A204.1 (cell line): ENCODE data around the gene APOB.

Experiments
- FAIRE-seq: peaks from 2 replicates; lab custom pipeline; 2012; peaks lifted over from hg19 to GRCh38; lab: Jason Lieb, UNC

The APOB gene

DNA sequence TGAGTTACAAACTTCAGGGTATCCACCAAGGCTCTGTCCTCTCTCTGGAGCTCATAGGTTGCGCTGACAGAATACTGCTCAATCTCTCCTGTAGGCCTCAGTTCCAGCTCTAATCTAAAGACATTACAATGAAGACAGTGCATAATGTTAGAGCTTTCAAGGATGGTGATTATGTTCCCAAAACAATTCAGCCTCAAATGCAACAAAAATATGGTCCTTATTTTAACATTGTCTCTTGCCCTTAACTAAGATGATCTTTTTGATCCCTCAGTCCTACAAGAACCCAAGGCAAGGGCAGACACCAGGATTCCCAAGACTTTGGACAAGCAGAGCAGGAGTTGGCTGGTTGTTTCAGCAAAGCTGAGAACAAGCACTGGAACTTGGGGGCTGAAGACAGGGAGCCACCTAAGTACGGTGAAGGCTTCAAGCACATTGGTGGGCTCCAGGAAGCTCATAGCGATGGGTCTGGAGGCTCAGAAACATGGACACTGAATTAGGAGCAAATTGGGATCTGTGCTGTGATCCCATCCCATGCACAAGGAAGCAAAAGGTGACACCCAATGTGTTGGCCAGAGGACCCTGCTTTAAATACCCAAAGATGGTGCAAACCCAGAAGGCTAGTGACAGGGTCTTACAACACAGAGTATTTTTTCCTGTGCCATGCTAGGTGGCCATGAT, 24.7 kb downstream of the APOB start:
- FAIRE-seq, result no peak

DNA sequence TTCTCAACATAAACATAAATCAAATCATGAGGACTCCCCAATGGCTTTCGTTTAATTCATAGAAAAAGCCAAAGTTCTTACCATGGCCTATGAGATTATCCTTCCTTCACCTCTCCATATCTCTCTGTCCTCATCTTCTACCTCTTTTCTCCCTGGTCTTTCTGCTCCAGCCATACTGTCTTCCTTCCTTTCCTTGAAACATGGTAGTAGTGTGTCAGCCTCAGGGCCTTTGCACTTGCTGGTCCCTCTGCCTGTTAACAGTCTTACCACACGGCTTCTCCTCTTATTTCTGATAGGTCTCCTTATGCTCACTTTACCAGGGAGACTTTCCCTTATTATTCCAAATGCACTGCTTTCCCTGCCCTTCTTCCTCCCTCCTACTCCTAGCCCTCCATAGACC, 25.6 kb downstream of the APOB start:
- no peak for FAIRE-seq

GRCh38 chr2:21017748-21018276, 26.1 kb downstream of the APOB start:
- no peak for FAIRE-seq

- FAIRE-seq, result no peak
Observed at GRCh38 chr2:21015281-21015645, 28.6 kb downstream of the APOB start.

DNA sequence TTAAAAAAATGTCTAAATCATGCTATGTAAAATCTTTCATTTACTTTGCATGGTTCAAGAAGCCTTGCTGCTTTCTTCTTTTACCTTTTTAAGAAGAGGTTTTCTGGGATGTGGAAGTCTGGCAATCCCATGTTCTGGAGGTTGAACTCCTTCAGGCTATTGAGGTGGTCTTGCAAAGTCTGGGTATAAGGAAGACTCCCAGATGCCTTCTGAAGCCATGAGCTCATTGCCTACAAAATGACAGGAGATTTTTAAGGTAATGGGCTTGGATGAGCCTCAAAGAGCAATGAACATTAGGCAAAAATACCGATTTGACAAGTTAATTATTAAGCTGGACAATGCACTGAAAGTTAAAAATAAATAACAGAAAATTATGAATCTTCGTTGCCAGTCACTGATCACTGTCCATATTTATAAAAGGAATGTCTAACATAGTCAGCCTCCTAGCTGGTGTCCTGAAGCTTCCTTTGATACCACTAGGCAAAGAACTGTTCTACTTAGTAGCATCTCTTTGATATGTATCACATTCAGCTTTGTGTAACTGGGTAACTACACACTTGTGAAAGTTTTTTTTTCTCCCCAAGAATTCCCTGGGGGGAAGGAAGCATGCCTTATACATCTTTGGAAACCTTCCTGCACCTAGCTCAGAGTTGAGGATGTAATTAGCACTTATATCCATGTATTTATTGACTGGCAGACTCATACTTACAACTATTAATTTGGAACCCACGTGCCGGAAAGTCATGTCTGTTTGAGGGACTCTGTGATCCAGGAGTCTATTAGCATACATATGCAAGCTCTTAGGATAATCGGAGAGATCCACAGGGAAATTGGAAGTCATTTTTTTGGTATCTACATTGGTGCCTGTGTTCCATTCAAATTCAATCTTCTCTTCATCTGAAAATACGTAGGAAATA, 29.3 kb downstream of the APOB start:
- FAIRE-seq, result no peak

GRCh38 chr2:21013043-21013816, 30.6 kb downstream of the APOB start:
- FAIRE-seq, result no peak

GRCh38 chr2:21012557-21012937, 31.3 kb downstream of the APOB start:
- FAIRE-seq, result no peak

DNA sequence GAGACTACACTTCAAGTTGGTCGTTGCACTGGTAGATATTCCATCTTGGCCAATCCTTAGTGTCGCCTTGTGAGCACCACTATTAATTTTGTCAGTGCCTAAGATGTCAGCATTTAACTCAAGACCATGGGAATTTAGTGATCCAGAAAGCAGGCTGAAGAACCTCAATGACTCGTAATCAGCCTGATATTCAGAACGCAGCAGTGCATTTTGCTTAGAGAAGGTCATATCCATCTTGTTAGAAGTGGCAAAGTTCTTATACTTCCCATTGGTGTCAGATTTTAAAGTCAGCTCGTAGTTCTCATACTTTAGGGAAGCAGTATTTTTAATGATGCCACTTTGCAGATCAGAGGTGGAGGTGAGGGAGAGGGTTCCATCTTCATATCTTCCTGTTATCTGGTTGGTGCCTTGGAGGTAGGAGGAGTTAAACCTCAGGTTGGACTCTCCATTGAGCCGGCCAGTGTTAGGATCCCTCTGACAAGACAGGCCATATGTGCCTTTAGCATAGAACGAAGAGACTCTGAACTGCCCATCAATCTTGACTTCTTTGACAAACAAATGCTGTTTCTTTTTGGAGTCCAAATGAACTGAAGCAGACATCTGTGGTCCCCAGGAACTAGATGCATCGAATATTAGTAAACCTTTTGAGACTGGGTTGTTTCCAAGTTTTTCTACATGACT, 31.9 kb downstream of the APOB start:
- FAIRE-seq, result no peak

- FAIRE-seq, result no peak
Observed at GRCh38 chr2:21011453-21011852, 32.4 kb downstream of the APOB start.

DNA sequence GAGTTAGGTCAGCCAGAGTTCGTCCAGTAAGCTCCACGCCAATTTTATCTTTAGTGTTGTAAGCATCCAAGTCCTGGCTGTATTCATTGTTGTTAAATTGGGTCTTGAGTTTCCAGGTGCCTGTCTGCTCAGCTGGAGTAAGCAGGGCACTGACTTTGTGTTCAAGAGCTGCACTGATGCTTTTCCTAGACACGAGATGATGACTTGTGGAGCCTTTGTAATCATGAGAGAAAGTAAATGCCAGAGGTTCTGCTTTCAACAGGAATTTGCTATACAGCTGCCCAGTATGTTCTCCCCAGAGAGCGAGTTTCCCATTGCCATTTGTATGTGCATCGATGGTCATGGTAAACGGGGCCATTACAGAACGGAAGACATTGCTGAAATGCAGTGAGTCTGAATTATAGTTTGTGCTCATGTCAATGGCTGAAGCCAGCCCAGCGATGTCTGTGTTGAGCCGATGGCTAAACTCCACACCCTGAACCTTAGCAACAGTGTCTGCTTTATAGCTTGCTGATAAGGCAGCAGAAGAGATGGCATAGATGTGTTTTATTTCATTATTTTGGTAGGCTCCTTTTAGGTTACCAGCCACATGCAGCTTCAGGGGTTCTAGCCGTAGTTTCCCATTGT, 32.9 kb downstream of the APOB start:
- no peak for FAIRE-seq

GRCh38 chr2:21009662-21010225, 34.1 kb downstream of the APOB start:
- no peak for FAIRE-seq

GRCh38 chr2:21008790-21009661, 34.8 kb downstream of the APOB start:
- no peak for FAIRE-seq

GRCh38 chr2:21008014-21008789, 35.7 kb downstream of the APOB start:
- FAIRE-seq, result no peak

DNA sequence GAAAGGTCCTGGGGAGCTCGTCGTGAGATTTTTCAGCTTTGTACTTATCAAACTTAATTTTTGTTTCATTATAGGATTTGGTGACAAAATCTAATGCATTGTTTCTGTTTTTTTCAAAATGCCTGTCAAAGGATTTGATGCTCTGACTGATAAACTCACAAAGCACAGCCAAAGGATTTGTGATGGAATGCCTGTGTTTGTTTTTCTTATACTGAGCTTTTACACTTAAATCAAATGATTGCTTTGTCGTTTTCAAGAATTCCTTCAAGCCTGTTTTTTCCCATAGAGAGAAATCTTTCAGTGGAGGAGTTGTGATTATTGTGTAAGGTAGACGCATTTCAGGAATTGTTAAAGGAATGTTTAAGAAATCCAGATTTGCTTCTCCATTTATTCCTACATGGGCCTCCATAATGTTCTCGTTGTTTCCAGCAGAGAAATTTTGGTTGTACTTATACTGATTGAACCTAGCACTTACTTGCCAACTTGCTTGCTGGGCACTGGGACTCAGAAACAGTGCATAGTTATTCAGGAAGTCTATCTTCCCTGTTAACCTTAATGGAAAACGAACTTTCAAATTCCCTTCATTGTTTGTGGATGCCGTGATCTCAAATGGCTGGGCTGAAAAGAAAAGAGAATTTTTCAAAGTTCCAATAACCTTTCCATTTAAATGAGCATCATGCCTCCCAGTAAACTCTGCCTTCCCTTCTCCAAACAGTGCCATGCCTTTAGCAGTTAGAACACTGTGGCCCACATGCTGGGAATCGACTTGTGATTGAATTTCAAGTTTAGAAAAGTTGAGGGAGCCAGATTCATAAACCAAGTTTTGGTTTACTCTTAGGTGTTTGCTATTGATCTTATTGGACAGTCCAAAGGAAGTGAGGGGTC, 36.5 kb downstream of the APOB start:
- FAIRE-seq, result no peak

- no peak for FAIRE-seq
Observed at GRCh38 chr2:21006423-21007128, 37.3 kb downstream of the APOB start.

GRCh38 chr2:21005700-21006422, 38.0 kb downstream of the APOB start:
- no peak for FAIRE-seq

DNA sequence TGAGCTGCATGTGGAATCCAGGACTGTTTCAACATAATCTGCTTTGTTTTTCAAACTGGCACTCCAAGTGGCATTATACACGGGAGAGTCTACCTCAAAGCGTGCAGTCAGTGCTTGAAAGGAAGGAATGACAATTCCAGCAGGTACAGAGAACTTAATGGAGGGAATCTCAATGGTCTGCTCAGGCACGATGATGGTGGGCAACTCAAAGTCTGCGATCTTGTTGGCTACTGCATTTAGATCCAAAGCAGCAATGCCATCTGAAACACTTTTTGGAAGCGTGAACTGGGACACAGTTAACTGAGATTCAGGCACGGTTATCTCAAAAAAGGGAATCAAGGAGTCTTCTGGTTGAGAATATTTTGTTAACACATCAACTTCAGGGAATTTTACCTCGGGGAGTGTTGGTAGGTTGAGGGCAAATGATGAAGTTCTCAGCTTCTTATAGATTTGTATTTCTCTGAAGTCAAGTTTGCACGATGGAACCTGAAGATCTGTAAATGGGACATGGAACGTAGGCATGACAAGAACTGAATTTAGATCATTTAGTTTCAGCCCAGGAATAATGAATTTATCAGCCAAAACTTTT, 38.7 kb downstream of the APOB start:
- no peak for FAIRE-seq
